Ascending aorta (tissue), 2 donors: ENCODE data around the gene TRIP4. TPM values are rescaled to one million over a fixed set of nuclear protein-coding genes. Genes with fewer than 3 reads are reported as not detected.
"Not testable (repeated sequence)": the region's sequence is repeated elsewhere in the genome, so short reads cannot be mapped to it uniquely, and the experiment has no call there.

Experiments used
- DNase-seq, 2 donors: peaks; one replicate each; pipeline ENCODE4 v3.0.0-alpha.2; 2019; ENCODE audit warnings: low spot score in 2 of 2
- H3K27ac ChIP-seq, 2 donors: fragments of 200-600 bp; sonication (generic); one replicate each; pipeline ENCODE4 v1.5.1; 2016 to 2017; ENCODE audit warnings: mild to moderate bottlenecking in 1 of 2
- H3K27me3 ChIP-seq: fragments of 200-600 bp; sonication (generic); one replicate; pipeline ENCODE4 v1.5.1; 2017
- H3K36me3 ChIP-seq, 2 donors: fragments of 200-600 bp; sonication (generic); one replicate each; pipeline ENCODE4 v1.5.1; 2016
- H3K4me1 ChIP-seq, 2 donors: fragments of 200-600 bp; sonication (generic); one replicate each; pipeline ENCODE4 v1.5.1; 2016 to 2017; ENCODE audit warnings: mild to moderate bottlenecking in 1 of 2
- H3K4me3 ChIP-seq, 2 donors: fragments of 200-600 bp; sonication (generic); one replicate each; pipeline ENCODE4 v1.5.1; 2016 to 2017; ENCODE audit warnings: mild to moderate bottlenecking in 1 of 2
- H3K9me3 ChIP-seq, 2 donors: fragments of 200-600 bp; sonication (generic); one replicate each; pipeline ENCODE4 v1.5.1; 2016
- intact Hi-C: fragments of 100-400 bp; cut with DNase I; formaldehyde crosslinking; loops from one replicate; pipeline ENCODE4 v1.15.1; 2023
- total RNA-seq: library from RNA; depleted of rRNA; stranded (reverse); fragments of >200 nt; gene quantifications from one replicate; pipeline ENCODE4 v1.1.0, GENCODE V29; 2016
- TF ChIP-seq, protein P1 (sequence below), 3 experiments: fragments of 200-600 bp in 2 of 3; fragments of 450-650 bp in 1 of 3; sonication (generic) in 2 of 3; IDR thresholded peaks; one replicate each; pipeline ENCODE4 v1.5.1; 2016 to 2019; ENCODE audit warnings: antibody characterized with exemption in 3 of 3, mild to moderate bottlenecking in 1 of 3, moderate library complexity in 1 of 3

TRIP4 gene
- total RNA-seq, 1 donor from 2014 or later: 5.6 TPM

- no peak for DNase-seq
- no peaks in the 10 kb centered on the region for H3K27me3 ChIP-seq
- intact Hi-C loops: no loop called here
- H3K36me3 ChIP-seq: no peaks in the 10 kb centered on the region
- TF ChIP-seq, protein P1, sequence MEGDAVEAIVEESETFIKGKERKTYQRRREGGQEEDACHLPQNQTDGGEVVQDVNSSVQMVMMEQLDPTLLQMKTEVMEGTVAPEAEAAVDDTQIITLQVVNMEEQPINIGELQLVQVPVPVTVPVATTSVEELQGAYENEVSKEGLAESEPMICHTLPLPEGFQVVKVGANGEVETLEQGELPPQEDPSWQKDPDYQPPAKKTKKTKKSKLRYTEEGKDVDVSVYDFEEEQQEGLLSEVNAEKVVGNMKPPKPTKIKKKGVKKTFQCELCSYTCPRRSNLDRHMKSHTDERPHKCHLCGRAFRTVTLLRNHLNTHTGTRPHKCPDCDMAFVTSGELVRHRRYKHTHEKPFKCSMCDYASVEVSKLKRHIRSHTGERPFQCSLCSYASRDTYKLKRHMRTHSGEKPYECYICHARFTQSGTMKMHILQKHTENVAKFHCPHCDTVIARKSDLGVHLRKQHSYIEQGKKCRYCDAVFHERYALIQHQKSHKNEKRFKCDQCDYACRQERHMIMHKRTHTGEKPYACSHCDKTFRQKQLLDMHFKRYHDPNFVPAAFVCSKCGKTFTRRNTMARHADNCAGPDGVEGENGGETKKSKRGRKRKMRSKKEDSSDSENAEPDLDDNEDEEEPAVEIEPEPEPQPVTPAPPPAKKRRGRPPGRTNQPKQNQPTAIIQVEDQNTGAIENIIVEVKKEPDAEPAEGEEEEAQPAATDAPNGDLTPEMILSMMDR (IDR thresholded peaks at IDR 0.05): no peak
- H3K27ac ChIP-seq: peak overlapping the region; percentile 27 to 63
- peak overlapping the region; percentile 82 to 97 for H3K4me3 ChIP-seq
- H3K4me1 ChIP-seq: peaks cover 0 to 7% of the 10 kb centered on the region in 2 donors
- H3K9me3 ChIP-seq: no peaks in the 10 kb centered on the region
Measured at GRCh38 chr15:64355348-64355943, 32.2 kb upstream of the TRIP4 start.

DNA sequence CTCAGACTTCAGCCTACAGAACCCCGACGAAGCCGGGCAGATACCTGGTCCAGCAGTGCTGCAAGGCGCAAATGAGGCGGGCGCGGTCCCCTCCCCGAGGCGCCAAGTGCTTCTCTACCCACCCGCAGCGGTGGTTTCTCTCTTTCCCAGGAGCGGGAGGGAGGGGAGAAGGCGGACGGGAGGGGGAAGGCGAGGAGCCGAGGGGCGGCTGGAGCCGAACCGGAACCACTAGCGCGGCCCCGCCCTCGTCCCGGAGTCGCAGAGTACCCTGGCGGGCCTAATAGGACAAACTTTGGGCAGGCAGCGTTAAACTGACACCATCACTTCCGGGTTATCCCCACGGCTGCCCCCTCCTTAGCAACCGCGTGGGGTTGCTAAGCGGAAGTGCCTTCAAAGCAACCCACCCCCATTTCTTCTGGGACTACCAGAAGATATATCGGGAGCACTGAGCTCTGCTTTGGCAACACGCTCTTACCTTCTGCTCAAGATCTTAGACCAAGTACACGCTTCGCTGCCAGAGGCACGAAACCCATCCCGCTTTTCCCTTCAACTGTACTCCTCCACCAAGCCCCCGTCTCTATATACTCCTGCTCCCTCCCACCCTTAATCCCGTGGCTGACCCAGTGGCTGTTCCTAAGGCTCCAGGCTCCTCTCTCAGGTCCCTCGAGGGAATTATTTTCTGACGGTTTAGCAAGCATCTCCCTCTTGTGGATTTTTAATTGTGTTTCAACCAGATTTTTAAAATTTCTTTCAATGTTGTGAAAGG lies 31.5 kb upstream of the TRIP4 start, which contains the start of gene CSNK1G1:
Gene CSNK1G1 (minus strand): TSS at position 230 of the 766 bp plus-strand sequence. CDS start 55,674 bp downstream, outside the sequence.
- no peaks in the 10 kb centered on the region for H3K36me3 ChIP-seq
- H3K27ac ChIP-seq: peak within 1 kb of the TSS; percentile 27 to 63
- TF ChIP-seq, protein P1 (IDR thresholded peaks at IDR 0.05): peak; percentile 15 to 40 (median 24)
- intact Hi-C loops: loop anchor here (1.0 kb wide), 2 partner anchors 25 to 193 kb away; partner anchors contain the start of genes PCLAF and PPIB
- peak; percentile 84 to 97 for DNase-seq
- peaks cover 0 to 7% of the 10 kb centered on the region in 2 donors for H3K4me1 ChIP-seq
- H3K9me3 ChIP-seq: no peaks in the 10 kb centered on the region
- H3K4me3 ChIP-seq: peak within 1 kb of the TSS; percentile 82 to 97
- H3K27me3 ChIP-seq: no peaks in the 10 kb centered on the region

DNA sequence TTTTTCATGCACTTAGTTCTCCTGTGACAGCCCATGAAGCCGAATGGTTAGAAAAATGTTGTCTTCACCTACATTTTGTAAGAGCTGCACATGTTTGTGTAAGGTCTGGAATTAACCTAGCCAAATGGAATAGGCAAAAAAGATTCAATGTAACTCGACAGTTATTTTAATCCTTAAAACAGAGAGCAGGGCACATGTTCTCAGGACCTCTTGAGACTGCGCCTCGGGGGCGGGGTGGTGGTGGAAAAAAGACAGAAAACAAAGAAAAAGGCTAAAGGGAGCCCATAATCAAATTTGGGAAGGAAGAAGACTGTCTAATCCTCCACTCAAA lies 31.0 kb upstream of the TRIP4 start:
- TF ChIP-seq, protein P1 (IDR thresholded peaks at IDR 0.05): no peak
- no peak for DNase-seq
- Histone ChIP-seq H3K4me1 (peaks cover 0 to 7% of the 10 kb centered on the region in 2 donors), H3K36me3 (no peaks in the 10 kb centered on the region), H3K9me3 (no peaks in the 10 kb centered on the region), H3K27me3 (no peaks in the 10 kb centered on the region), H3K27ac (peak overlapping the region in 1 of 2 donors; percentile 27), H3K4me3 (peak overlapping the region; percentile 82 to 97)
- intact Hi-C loops: loop anchor here (1.0 kb wide), 2 partner anchors 25 to 193 kb away; partner anchors contain the start of genes PCLAF and PPIB

DNA sequence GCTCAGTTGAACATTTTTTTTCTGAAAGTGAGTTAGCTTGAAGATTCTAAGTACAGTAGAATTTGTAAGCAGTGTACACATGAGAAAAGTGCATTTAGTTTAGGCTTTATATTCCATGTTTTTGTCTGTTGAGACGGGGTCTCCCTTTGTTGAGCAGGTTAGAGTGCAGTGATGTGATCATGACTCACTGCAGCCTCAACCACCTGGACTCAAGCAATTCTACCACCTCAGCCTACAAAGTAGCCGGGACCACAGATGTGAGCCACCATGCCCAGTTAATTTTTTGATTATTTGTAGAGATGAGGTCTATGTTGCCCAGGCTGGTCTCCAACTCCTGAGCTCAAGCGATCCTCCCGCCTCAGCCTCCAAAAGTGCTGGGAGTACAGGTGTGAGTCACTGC lies 26.4 kb upstream of the TRIP4 start:
- no peaks in the 10 kb centered on the region for H3K9me3 ChIP-seq
- intact Hi-C loops: no loop called here
- H3K27me3 ChIP-seq: no peaks in the 10 kb centered on the region
- TF ChIP-seq, protein P1 (IDR thresholded peaks at IDR 0.05): no peak
- no peak overlapping the region for H3K4me3 ChIP-seq
- no peaks in the 10 kb centered on the region for H3K36me3 ChIP-seq
- no peaks in the 10 kb centered on the region for H3K4me1 ChIP-seq
- no peak overlapping the region for H3K27ac ChIP-seq
- DNase-seq: no peak

DNA sequence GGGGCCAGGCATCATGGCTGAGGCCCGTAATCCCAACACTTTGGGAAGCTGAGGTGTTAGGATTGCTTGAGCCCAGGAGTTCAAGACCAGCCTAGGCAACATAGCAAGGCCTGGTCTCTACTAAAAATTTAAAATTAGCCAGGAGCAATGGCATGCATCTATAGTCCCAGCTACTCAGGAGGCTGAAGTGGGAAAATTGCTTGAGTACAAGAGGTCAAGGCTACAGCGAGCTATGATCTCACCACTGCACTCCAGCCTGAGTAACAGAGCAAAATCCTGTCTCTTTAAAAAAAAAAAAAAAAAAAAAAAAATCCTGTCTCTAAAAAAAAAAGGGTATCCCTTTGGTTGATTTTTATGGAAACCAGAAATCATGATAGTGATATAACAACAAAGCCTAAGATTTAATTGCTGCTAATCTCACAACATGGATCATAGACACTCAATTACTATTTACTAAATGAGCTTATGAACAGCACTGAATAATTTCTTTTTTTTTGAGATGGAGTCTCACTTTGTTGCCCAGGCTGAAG lies 18.5 kb upstream of the TRIP4 start:
- Histone ChIP-seq H3K4me3 (no peak overlapping the region), H3K36me3 (no peaks in the 10 kb centered on the region), H3K27ac (no peak overlapping the region), H3K4me1 (no peaks in the 10 kb centered on the region), H3K27me3 (no peaks in the 10 kb centered on the region), H3K9me3 (no peaks in the 10 kb centered on the region)
- DNase-seq: no peak
- intact Hi-C loops: no loop called here
- TF ChIP-seq, protein P1 (IDR thresholded peaks at IDR 0.05): no peak

GRCh38 chr15:64371383-64371782 lies 16.3 kb upstream of the TRIP4 start:
- DNase-seq, H3K27ac ChIP-seq, H3K4me3 ChIP-seq, H3K4me1 ChIP-seq, intact Hi-C loops, H3K9me3 ChIP-seq, H3K27me3 ChIP-seq, H3K36me3 ChIP-seq: not testable (repeated sequence)
